MG63 (cell line): ENCODE data around the gene ADAMTS9. TPM values are rescaled to one million over a fixed set of nuclear protein-coding genes. Genes with fewer than 3 reads are reported as not detected.

ENCODE experiments used
- DNase-seq: peaks from one replicate; pipeline ENCODE4 v3.0.0-alpha.2; 2020
- H3K27me3 ChIP-seq: fragments of 250-450 bp; sonication (Bioruptor Pico); 2 replicates; pipeline ENCODE4 v1.5.1; 2020; ENCODE audit warnings: mild to moderate bottlenecking, moderate library complexity
- H3K36me3 ChIP-seq: fragments of 250-450 bp; sonication (Bioruptor Pico); 2 replicates; pipeline ENCODE4 v1.5.1; 2020; ENCODE audit warnings: mild to moderate bottlenecking, moderate library complexity
- H3K4me3 ChIP-seq: fragments of 250-450 bp; sonication (Bioruptor Pico); 2 replicates; pipeline ENCODE4 v1.5.1; 2020; ENCODE audit warnings: mild to moderate bottlenecking, moderate library complexity
- H3K9me3 ChIP-seq: fragments of 250-450 bp; sonication (Bioruptor Pico); 2 replicates; pipeline ENCODE4 v1.5.1; 2020; ENCODE audit warnings: mild to moderate bottlenecking, moderate library complexity
- total RNA-seq: library from RNA; depleted of rRNA; stranded (reverse); fragments of >200 nt; shearing (Covaris generic); gene quantifications from 2 replicates; pipeline ENCODE4 v1.2.3, GENCODE V29; 2014; ENCODE audit warnings: low replicate concordance

Gene ADAMTS9
- total RNA-seq, 1 experiment from 2014 or later, result not detected

DNA sequence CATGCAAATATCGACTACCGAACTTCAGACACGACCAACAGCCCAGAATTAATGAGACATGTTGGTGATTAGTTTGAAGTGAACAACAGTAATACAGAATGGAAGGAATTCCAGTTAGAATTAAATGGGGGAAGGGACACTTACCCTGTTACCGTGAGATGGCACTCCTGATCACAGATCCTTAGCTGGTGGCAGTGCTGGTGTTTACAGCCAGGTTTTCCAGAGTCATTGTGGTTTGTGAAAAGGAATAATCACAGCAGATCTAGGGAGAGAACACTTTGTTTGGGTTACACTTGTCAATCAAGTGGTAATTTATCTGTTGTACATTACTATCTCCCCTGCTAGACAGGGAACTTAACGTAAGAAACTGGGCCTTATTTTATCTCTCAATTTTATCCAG is 217.4 kb downstream of the ADAMTS9 start:
- H3K27me3 ChIP-seq, result no peaks in the 10 kb centered on the region

GRCh38 chr3:64467255-64467944 is 220.4 kb downstream of the ADAMTS9 start:
- no peaks in the 10 kb centered on the region for H3K36me3 ChIP-seq
- no peak overlapping the region for H3K4me3 ChIP-seq
- no peaks in the 10 kb centered on the region for H3K9me3 ChIP-seq
- no peak for DNase-seq
- H3K27me3 ChIP-seq, result no peaks in the 10 kb centered on the region

More for the DNA sequence above, 217.4 kb downstream of the ADAMTS9 start:
- no peaks in the 10 kb centered on the region for H3K9me3 ChIP-seq
- DNase-seq, result no peak
- no peaks in the 10 kb centered on the region for H3K36me3 ChIP-seq
- no peak overlapping the region for H3K4me3 ChIP-seq
